Astrocyte (in vitro differentiated cells and primary cell): ENCODE results near the gene SFT2D3. TPM values are rescaled to one million over a fixed set of nuclear protein-coding genes. Genes with fewer than 3 reads are reported as not detected.

ENCODE experiments used
- DNase-seq: peaks from one replicate; pipeline ENCODE4 v3.0.0-alpha.2; 2010; ENCODE audit warnings: low read depth
- FAIRE-seq: peaks from 2 replicates; lab custom pipeline; 2011; peaks lifted over from hg19 to GRCh38; lab: Jason Lieb, UNC
- H2AFZ ChIP-seq: 2 replicates; pipeline ENCODE4 v1.6.0; 2012; ENCODE audit warnings: low read depth, low read length, inconsistent platforms
- H3K27ac ChIP-seq: 2 replicates; pipeline ENCODE4 v1.5.1; 2011; ENCODE audit warnings: low read depth, low read length, inconsistent platforms
- H3K27me3 ChIP-seq: 2 replicates; pipeline ENCODE4 v1.6.0; 2011; ENCODE audit warnings: low read length, inconsistent platforms; ENCODE audit not compliant: insufficient read depth
- H3K36me3 ChIP-seq: 2 replicates; pipeline ENCODE4 v1.5.1; 2011; ENCODE audit warnings: low read length, inconsistent platforms; ENCODE audit not compliant: insufficient read depth
- H3K4me1 ChIP-seq: 2 replicates; pipeline ENCODE4 v1.5.1; 2011; ENCODE audit warnings: low read length, inconsistent platforms; ENCODE audit not compliant: insufficient read depth
- H3K4me2 ChIP-seq: 2 replicates; pipeline ENCODE4 v1.6.0; 2012; ENCODE audit warnings: low read length, inconsistent platforms
- H3K4me3 ChIP-seq: 2 replicates; pipeline ENCODE4 v1.5.1; 2011; ENCODE audit warnings: low read depth, mild to moderate bottlenecking, low read length, inconsistent platforms; ENCODE audit not compliant: insufficient read depth
- H3K79me2 ChIP-seq: 2 replicates; pipeline ENCODE4 v1.6.0; 2012; ENCODE audit warnings: mild to moderate bottlenecking, low read length, inconsistent platforms; ENCODE audit not compliant: insufficient read depth
- H3K9ac ChIP-seq: 2 replicates; pipeline ENCODE4 v1.6.0; 2012; ENCODE audit warnings: mild to moderate bottlenecking, low read length, inconsistent platforms
- H3K9me3 ChIP-seq: 2 replicates; pipeline ENCODE4 v1.5.1; 2012; ENCODE audit warnings: low read depth, mild to moderate bottlenecking, low read length, inconsistent platforms; ENCODE audit not compliant: insufficient read depth
- H4K20me1 ChIP-seq: 2 replicates; pipeline ENCODE4 v1.6.0; 2012; ENCODE audit warnings: low read length, inconsistent platforms; ENCODE audit not compliant: insufficient read depth
- H3K27ac Mint-ChIP-seq: one replicate; pipeline ENCODE4 v1.8.0; 2021; ENCODE audit warnings: mild to moderate bottlenecking, mixed read lengths; ENCODE audit not compliant: unreplicated experiment
- H3K27me3 Mint-ChIP-seq: one replicate; pipeline ENCODE4 v1.8.0; 2021; ENCODE audit warnings: low read depth, mixed read lengths; ENCODE audit not compliant: unreplicated experiment
- H3K36me3 Mint-ChIP-seq: one replicate; pipeline ENCODE4 v1.8.0; 2021; ENCODE audit warnings: low read depth, mixed read lengths; ENCODE audit not compliant: unreplicated experiment
- H3K4me1 Mint-ChIP-seq: one replicate; pipeline ENCODE4 v1.8.0; 2021; ENCODE audit warnings: low read depth, mixed read lengths; ENCODE audit not compliant: unreplicated experiment
- H3K4me3 Mint-ChIP-seq: one replicate; pipeline ENCODE4 v1.8.0; 2021; ENCODE audit warnings: mild to moderate bottlenecking, moderate library complexity, mixed read lengths; ENCODE audit not compliant: unreplicated experiment
- H3K9me3 Mint-ChIP-seq: one replicate; pipeline ENCODE4 v1.8.0; 2021; ENCODE audit warnings: mild to moderate bottlenecking, mixed read lengths; ENCODE audit not compliant: unreplicated experiment
- EZH2 ChIP-seq: IDR thresholded peaks from 2 replicates; pipeline ENCODE4 v1.6.1; 2012; ENCODE audit warnings: mild to moderate bottlenecking, low read length, inconsistent platforms; ENCODE audit not compliant: insufficient read depth
- total RNA-seq: library from RNA; stranded (reverse); gene quantifications from 2 replicates; pipeline ENCODE4 v1.2.1, GENCODE V29; 2021
- TF ChIP-seq, protein P1 (sequence below): IDR thresholded peaks from 2 replicates; pipeline ENCODE4 v1.5.1; 2011; ENCODE audit warnings: low read depth, mild to moderate bottlenecking, inconsistent platforms, low read length, moderate library complexity; ENCODE audit not compliant: insufficient read depth

Gene SFT2D3
- total RNA-seq, 1 donor from 2014 or later, result 2.9 TPM

- Histone ChIP-seq H3K27me3 (no peaks in the 10 kb centered on the region), H3K4me3 (no peak overlapping the region), H3K27ac (peak overlapping the region; percentile 70), H3K4me2 (peak overlapping the region; percentile 37), H3K36me3 (peaks cover 31% of the 10 kb centered on the region), H3K79me2 (no peaks in the 10 kb centered on the region), H3K4me1 (peaks cover 11% of the 10 kb centered on the region), H2AFZ (no peak overlapping the region), H4K20me1 (peaks cover 1% of the 10 kb centered on the region), H3K9ac (no peak overlapping the region), H3K9me3 (no peaks in the 10 kb centered on the region)
- Mint-ChIP-seq H3K4me1 (peaks cover 13% of the 10 kb centered on the region), H3K4me3 (peak overlapping the region; percentile 2), H3K27me3 (no peaks in the 10 kb centered on the region), H3K9me3 (no peaks in the 10 kb centered on the region), H3K27ac (peak overlapping the region; percentile 99), H3K36me3 (peaks cover 22% of the 10 kb centered on the region)
- FAIRE-seq (no peak), DNase-seq (peak; percentile 24)
- TF ChIP-seq, protein P1, sequence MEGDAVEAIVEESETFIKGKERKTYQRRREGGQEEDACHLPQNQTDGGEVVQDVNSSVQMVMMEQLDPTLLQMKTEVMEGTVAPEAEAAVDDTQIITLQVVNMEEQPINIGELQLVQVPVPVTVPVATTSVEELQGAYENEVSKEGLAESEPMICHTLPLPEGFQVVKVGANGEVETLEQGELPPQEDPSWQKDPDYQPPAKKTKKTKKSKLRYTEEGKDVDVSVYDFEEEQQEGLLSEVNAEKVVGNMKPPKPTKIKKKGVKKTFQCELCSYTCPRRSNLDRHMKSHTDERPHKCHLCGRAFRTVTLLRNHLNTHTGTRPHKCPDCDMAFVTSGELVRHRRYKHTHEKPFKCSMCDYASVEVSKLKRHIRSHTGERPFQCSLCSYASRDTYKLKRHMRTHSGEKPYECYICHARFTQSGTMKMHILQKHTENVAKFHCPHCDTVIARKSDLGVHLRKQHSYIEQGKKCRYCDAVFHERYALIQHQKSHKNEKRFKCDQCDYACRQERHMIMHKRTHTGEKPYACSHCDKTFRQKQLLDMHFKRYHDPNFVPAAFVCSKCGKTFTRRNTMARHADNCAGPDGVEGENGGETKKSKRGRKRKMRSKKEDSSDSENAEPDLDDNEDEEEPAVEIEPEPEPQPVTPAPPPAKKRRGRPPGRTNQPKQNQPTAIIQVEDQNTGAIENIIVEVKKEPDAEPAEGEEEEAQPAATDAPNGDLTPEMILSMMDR, result no peak
- no peak for TF ChIP-seq EZH2
These were observed 20.7 kb downstream of the SFT2D3 start for GRCh38 chr2:127721978-127722355.

GRCh38 chr2:127722807-127723206 lies 21.5 kb downstream of the SFT2D3 start:
- H3K9me3 ChIP-seq, result no peaks in the 10 kb centered on the region
- H4K20me1 ChIP-seq, result no peaks in the 10 kb centered on the region
- Mint-ChIP-seq H3K27me3 (no peaks in the 10 kb centered on the region), H3K9me3 (no peaks in the 10 kb centered on the region), H3K4me1 (peaks cover 13% of the 10 kb centered on the region), H3K27ac (no peak overlapping the region), H3K4me3 (no peak overlapping the region), H3K36me3 (peaks cover 20% of the 10 kb centered on the region)
- no peak overlapping the region for H3K27ac ChIP-seq
- no peak overlapping the region for H2AFZ ChIP-seq
- no peak overlapping the region for H3K9ac ChIP-seq
- peaks cover 31% of the 10 kb centered on the region for H3K36me3 ChIP-seq
- H3K4me1 ChIP-seq, result peaks cover 11% of the 10 kb centered on the region
- TF ChIP-seq EZH2, result no peak
- TF ChIP-seq, protein P1, result no peak
- no peaks in the 10 kb centered on the region for H3K27me3 ChIP-seq
- H3K4me2 ChIP-seq, result no peak overlapping the region
- FAIRE-seq (no peak), DNase-seq (no peak)
- H3K4me3 ChIP-seq, result no peak overlapping the region
- no peaks in the 10 kb centered on the region for H3K79me2 ChIP-seq

DNA sequence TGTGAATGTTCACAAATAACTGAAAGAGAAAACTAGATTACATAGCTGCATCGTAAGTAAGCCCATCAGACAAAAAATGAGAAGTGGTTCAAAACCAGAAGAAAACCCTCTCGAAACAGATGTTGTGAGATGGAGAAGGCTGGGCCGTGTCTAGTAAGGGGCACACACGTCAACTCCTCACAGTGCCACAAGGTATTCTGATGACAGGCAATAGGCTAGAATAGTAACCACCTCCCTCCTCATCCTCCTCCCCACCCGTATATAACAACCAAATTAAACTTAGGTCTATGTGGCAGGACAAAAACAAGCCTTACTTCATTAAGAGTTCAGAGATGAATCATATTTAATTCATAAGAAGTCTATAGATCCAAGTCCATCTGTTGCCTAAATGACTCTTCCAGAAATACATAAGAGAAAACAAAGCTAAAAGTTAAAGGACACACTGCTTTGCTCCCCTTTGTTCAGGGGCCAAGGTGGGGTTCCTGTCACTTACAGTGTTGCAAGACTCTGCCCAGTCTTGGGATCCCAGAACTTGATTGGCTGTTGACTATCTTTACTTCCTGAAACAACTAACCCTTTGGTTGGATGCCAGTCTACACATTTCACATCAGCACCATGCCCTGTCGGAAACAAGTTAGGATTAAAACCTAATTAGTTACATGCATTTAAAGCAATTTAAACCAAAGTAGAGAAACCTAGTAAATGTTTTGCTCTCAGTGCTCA lies 25.0 kb downstream of the SFT2D3 start:
- Histone ChIP-seq H3K4me3 (no peak overlapping the region), H3K79me2 (no peaks in the 10 kb centered on the region), H3K4me2 (no peak overlapping the region), H3K9me3 (no peaks in the 10 kb centered on the region), H3K27me3 (no peaks in the 10 kb centered on the region), H2AFZ (no peak overlapping the region), H3K27ac (no peak overlapping the region), H3K36me3 (peaks cover 6% of the 10 kb centered on the region), H4K20me1 (no peaks in the 10 kb centered on the region), H3K9ac (no peak overlapping the region), H3K4me1 (peaks cover 11% of the 10 kb centered on the region)
- H3K36me3 Mint-ChIP-seq, result peaks cover 2% of the 10 kb centered on the region
- DNase-seq (no peak), FAIRE-seq (no peak)
- H3K4me3 Mint-ChIP-seq, result no peak overlapping the region
- H3K27me3 Mint-ChIP-seq, result no peaks in the 10 kb centered on the region
- TF ChIP-seq, protein P1, result no peak
- no peak for TF ChIP-seq EZH2
- peaks cover 13% of the 10 kb centered on the region for H3K4me1 Mint-ChIP-seq
- H3K27ac Mint-ChIP-seq, result no peak overlapping the region
- no peaks in the 10 kb centered on the region for H3K9me3 Mint-ChIP-seq
